OCI-LY1 (cell line): ENCODE measurements around the gene DOCK3.

ENCODE experiments used
- H2AFZ ChIP-seq: fragments of 200-600 bp; sonication (generic), shearing (Covaris generic); 2 replicates; pipeline ENCODE4 v1.6.0; 2014; ENCODE audit warnings: antibody characterized with exemption, mild to moderate bottlenecking, low read length
- H3F3A ChIP-seq: fragments of 200-600 bp; sonication (generic), shearing (Covaris generic); 2 replicates; pipeline ENCODE4 v1.6.0; 2014; ENCODE audit warnings: mild to moderate bottlenecking, antibody characterized with exemption, low read length, moderate library complexity; ENCODE audit not compliant: insufficient read depth
- H3K27ac ChIP-seq: fragments of 200-600 bp; sonication (generic); 2 replicates; pipeline ENCODE4 v1.5.1; 2014; ENCODE audit warnings: low read length, mixed run types, mild to moderate bottlenecking, low read depth; ENCODE audit not compliant: poor library complexity, severe bottlenecking
- H3K27me3 ChIP-seq: fragments of 200-600 bp; sonication (generic); 2 replicates; pipeline ENCODE4 v1.6.0; 2014; ENCODE audit warnings: antibody characterized with exemption, mild to moderate bottlenecking, low read length, moderate library complexity; ENCODE audit not compliant: insufficient read depth
- H3K36me3 ChIP-seq: fragments of 200-600 bp; sonication (generic); 2 replicates; pipeline ENCODE4 v1.6.1; 2014; ENCODE audit warnings: mild to moderate bottlenecking, antibody characterized with exemption, low read length, moderate library complexity, mixed read lengths; ENCODE audit not compliant: insufficient read depth
- H3K4me1 ChIP-seq: fragments of 200-600 bp; sonication (generic); 2 replicates; pipeline ENCODE4 v1.5.1; 2014; ENCODE audit warnings: mild to moderate bottlenecking, low read length, moderate library complexity; ENCODE audit not compliant: insufficient read depth, severe bottlenecking
- H3K4me2 ChIP-seq: fragments of 200-600 bp; sonication (generic), shearing (Covaris generic); 2 replicates; pipeline ENCODE4 v1.6.1; 2014; ENCODE audit warnings: low read length
- H3K4me3 ChIP-seq: fragments of 200-600 bp; sonication (generic); 2 replicates; pipeline ENCODE4 v1.5.1; 2014; ENCODE audit warnings: low read length, low read depth, mild to moderate bottlenecking, mixed read lengths; ENCODE audit not compliant: poor library complexity, severe bottlenecking
- H3K79me2 ChIP-seq: fragments of 200-600 bp; shearing (Covaris generic); 2 replicates; pipeline ENCODE4 v1.6.1; 2016; ENCODE audit warnings: mixed run types, low read length, mixed read lengths; ENCODE audit not compliant: insufficient read depth
- H3K9ac ChIP-seq: fragments of 200-600 bp; sonication (generic), shearing (Covaris generic); 2 replicates; pipeline ENCODE4 v1.6.1; 2014; ENCODE audit warnings: mild to moderate bottlenecking, low read length, mixed read lengths
- H3K9me2 ChIP-seq: fragments of 200-600 bp; sonication (generic), shearing (Covaris generic); 2 replicates; pipeline ENCODE4 v1.6.1; 2014; ENCODE audit warnings: low read depth, mild to moderate bottlenecking, low read length, mixed read lengths
- H3K9me3 ChIP-seq: fragments of 200-600 bp; shearing (Covaris generic); 2 replicates; pipeline ENCODE4 v1.6.1; 2014; ENCODE audit warnings: low read length, mixed read lengths
- H4K20me1 ChIP-seq: fragments of 200-600 bp; sonication (generic), shearing (Covaris generic); 2 replicates; pipeline ENCODE4 v1.6.0; 2016; ENCODE audit warnings: mild to moderate bottlenecking, low read length; ENCODE audit not compliant: insufficient read depth
- EZH2 ChIP-seq: fragments of 200-600 bp; sonication (generic), shearing (Covaris generic); IDR thresholded peaks from 2 replicates; pipeline ENCODE4 v1.8.0; 2017; ENCODE audit warnings: borderline replicate concordance, mixed run types, mild to moderate bottlenecking, antibody characterized with exemption, low read length, moderate library complexity, mixed read lengths
- TF ChIP-seq, protein P1 (sequence below): fragments of 200-600 bp; sonication (generic), shearing (Covaris generic); IDR thresholded peaks from 2 replicates; pipeline ENCODE4 v1.5.1; 2017; ENCODE audit warnings: mild to moderate bottlenecking, antibody characterized with exemption, low read length, moderate library complexity, mixed read lengths

Gene DOCK3

DNA sequence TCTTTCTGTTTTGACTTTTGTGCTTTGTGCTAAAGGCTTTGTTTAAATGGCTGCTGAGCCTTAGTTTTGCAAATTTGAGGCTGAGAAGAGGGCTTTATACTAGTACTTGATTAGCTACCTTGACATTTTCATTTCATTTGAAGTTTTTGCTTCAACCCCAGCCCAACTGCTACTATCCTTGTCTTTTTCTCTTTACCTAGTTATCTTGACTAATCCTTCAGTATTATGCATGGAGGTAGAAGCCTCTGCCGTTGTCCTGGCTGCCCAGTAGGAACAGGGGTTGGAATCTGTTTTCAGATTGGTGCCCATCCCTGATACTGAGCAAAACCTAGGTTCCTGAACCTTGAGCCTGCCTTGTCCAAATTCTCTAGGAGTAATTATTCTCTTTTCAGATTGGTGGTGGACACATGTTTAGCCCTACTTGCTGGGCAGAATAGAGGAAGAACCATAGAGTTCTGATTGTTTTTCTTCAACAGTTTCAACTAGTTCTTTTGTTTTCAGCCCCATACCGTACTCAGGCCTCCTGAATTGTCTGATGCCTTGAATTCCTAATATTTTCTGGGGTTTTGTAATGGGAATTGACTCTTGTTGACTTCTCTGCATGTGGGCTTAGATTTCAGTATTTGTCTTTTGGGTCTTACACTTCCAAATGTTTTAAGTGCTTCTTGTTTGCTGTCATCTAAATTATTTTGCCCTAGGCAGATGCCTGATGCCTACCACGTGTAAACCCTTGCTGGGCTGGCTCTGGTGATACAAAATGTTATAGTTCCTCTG lies 143.2 kb downstream of the DOCK3 start:
- Histone ChIP-seq H3K4me3 (no peak overlapping the region), H3K27me3 (no peaks in the 10 kb centered on the region), H3K79me2 (no peaks in the 10 kb centered on the region), H3K4me1 (no peaks in the 10 kb centered on the region), H3K36me3 (no peaks in the 10 kb centered on the region), H2AFZ (no peak overlapping the region), H3K4me2 (no peak overlapping the region), H4K20me1 (no peaks in the 10 kb centered on the region), H3F3A (no peaks in the 10 kb centered on the region), H3K9me2 (no peaks in the 10 kb centered on the region), H3K9ac (no peak overlapping the region), H3K9me3 (no peaks in the 10 kb centered on the region), H3K27ac (no peak overlapping the region)
- no peak for TF ChIP-seq EZH2
- TF ChIP-seq, protein P1, sequence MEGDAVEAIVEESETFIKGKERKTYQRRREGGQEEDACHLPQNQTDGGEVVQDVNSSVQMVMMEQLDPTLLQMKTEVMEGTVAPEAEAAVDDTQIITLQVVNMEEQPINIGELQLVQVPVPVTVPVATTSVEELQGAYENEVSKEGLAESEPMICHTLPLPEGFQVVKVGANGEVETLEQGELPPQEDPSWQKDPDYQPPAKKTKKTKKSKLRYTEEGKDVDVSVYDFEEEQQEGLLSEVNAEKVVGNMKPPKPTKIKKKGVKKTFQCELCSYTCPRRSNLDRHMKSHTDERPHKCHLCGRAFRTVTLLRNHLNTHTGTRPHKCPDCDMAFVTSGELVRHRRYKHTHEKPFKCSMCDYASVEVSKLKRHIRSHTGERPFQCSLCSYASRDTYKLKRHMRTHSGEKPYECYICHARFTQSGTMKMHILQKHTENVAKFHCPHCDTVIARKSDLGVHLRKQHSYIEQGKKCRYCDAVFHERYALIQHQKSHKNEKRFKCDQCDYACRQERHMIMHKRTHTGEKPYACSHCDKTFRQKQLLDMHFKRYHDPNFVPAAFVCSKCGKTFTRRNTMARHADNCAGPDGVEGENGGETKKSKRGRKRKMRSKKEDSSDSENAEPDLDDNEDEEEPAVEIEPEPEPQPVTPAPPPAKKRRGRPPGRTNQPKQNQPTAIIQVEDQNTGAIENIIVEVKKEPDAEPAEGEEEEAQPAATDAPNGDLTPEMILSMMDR: no peak

GRCh38 chr3:50819882-50820281 lies 145.2 kb downstream of the DOCK3 start:
- Histone ChIP-seq H3K4me3 (no peak overlapping the region), H2AFZ (no peak overlapping the region), H3K9me3 (no peaks in the 10 kb centered on the region), H3F3A (no peaks in the 10 kb centered on the region), H3K36me3 (no peaks in the 10 kb centered on the region; the same call in 1 of the 2 replicates), H3K4me2 (no peak overlapping the region), H3K9me2 (no peaks in the 10 kb centered on the region), H3K4me1 (no peaks in the 10 kb centered on the region), H3K79me2 (no peaks in the 10 kb centered on the region), H3K27ac (no peak overlapping the region), H3K9ac (no peak overlapping the region), H4K20me1 (no peaks in the 10 kb centered on the region), H3K27me3 (no peaks in the 10 kb centered on the region)
- no peak for TF ChIP-seq EZH2
- TF ChIP-seq, protein P1: no peak

- Histone ChIP-seq H3F3A (no peaks in the 10 kb centered on the region), H3K4me3 (no peak overlapping the region), H3K9ac (no peak overlapping the region), H2AFZ (no peak overlapping the region), H4K20me1 (no peaks in the 10 kb centered on the region), H3K27me3 (no peaks in the 10 kb centered on the region), H3K4me1 (no peaks in the 10 kb centered on the region), H3K79me2 (no peaks in the 10 kb centered on the region), H3K4me2 (no peak overlapping the region), H3K27ac (no peak overlapping the region), H3K9me3 (no peaks in the 10 kb centered on the region), H3K9me2 (no peaks in the 10 kb centered on the region), H3K36me3 (no peaks in the 10 kb centered on the region; the same call in 1 of the 2 replicates)
- TF ChIP-seq EZH2: no peak
- TF ChIP-seq, protein P1: no peak
Observed at GRCh38 chr3:50825841-50826240, 151.1 kb downstream of the DOCK3 start.
